ENCODE results near the gene PEX7.
A peak's percentile ranks its signal among the peaks of the same experiment; 100 is the strongest.
"Not testable (repeated sequence)": the region's sequence is repeated elsewhere in the genome, so short reads cannot be mapped to it uniquely, and the experiment has no call there.

Gene PEX7

DNA sequence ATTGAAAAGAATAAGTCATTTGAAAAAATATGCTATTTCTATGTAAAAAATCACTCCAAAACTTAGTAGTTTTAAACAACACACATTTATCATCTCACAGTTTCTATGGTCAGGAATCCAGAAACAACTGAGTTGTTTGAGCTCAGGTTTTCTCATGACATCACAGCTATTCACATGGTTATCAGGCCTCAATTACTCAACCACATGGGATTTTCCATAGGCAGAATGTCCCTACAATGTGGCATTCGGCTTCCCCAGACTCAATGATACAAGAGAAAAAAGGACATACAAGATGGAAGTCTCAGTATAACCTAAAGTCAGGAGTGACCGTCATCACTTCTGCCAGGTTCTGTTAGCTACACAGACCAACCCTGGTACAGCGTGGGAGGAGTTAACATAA is 96.3 kb downstream of the PEX7 start:
- no peak for DNase-seq

DNA sequence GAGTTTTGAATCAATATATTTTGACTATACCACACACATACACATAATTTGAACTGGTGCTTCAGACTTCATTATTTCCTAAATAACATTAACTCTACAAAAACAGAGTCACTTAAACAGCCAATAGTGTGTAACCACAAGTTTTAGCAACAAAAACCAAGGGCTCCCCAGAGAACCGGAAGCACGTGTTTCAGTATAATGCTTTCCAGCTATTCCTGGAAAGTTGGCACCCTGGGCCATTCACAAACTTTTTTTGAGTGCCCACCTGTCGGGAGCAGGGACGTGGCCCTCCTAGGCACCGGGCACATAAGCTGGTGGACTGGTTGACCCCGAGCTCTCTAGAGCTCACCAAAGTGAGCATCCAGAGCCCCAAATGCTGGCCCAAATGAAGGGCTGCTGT is 97.8 kb downstream of the PEX7 start:
- no peak for DNase-seq

- DNase-seq, result peak; percentile 31
Measured at GRCh38 chr6:136920671-136921380, 98.4 kb downstream of the PEX7 start.

GRCh38 chr6:136921381-136921935 is 99.1 kb downstream of the PEX7 start:
- DNase-seq, result peak; percentile 31

- peak; percentile 35 for DNase-seq
Measured at GRCh38 chr6:136921936-136922684, 99.7 kb downstream of the PEX7 start, which contains the start of gene SLC35D3. Gene SLC35D3, plus strand, starts transcription at chr6:136922301. Its CDS starts 128 bp downstream, at chr6:136922429.

- DNase-seq, result no peak
Measured at GRCh38 chr6:136922685-136923006, 100.3 kb downstream of the PEX7 start.

DNA sequence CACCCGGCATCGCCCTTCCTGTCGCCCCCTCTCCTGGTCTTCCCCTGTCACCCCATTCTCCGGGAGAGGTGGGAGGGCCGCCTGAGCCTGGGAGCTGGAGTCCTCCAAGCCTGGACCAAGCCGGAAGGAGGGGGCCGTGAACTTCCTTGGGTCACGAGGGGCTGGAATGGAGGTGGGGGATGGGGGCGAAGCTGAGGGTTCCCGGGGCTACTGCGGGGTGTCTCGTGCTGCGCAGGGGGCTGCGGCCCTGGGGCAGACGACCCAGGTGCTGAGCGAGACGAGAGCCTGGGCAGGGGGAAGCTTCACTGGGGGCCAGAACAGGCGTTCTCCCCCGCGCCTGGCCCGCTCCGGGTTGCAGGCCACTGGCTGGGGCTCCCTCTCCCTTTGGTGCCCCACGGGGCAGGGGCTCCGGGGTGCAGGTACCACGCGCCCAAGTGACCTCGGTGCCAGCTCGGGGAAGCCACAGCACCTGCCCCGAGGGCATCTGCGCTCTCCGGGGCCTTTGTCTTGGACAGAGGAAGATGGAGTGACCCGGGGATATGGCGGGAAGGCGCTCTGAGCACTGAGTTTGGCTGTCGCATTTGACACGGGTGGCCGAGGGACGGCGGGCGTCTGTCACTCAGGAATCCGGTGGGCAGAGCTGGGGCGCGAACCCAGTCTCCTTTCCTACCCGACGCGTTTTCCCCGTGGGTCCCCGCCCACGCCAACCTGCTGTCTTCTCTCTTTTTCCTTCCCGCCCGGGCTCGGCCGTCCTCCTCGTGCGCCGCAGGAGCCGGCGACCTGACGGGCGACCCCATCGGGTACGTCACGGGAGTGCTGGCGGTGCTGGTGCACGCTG is 100.9 kb downstream of the PEX7 start:
- DNase-seq, result no peak

DNA sequence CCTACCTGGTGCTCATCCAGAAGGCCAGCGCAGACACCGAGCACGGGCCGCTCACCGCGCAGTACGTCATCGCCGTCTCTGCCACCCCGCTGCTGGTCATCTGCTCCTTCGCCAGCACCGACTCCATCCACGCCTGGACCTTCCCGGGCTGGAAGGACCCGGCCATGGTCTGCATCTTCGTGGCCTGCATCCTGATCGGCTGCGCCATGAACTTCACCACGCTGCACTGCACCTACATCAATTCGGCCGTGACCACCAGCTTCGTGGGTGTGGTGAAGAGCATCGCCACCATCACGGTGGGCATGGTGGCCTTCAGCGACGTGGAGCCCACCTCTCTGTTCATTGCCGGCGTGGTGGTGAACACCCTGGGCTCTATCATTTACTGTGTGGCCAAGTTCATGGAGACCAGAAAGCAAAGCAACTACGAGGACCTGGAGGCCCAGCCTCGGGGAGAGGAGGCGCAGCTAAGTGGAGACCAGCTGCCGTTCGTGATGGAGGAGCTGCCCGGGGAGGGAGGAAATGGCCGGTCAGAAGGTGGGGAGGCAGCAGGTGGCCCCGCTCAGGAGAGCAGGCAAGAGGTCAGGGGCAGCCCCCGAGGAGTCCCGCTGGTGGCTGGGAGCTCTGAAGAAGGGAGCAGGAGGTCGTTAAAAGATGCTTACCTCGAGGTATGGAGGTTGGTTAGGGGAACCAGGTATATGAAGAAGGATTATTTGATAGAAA is 101.7 kb downstream of the PEX7 start:
- no peak for DNase-seq

DNA sequence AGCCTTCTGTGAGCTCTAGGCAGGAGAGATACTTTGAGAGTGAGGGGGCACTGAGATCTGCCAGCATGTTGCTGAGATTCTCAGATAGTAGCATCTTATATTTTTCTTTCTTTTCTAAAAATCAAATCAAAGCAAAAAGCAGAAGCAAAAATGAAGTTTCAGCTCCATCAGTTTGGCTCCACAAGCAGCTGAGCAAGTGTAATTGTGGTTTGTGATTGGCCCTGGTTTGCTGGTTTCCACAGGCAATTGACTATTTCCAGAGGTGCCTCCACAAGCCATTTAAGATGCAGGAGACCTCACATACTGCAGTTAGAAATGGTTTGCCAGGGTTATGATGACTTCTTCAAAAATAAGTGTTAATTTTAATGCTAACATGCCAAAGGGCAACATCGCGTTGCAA is 104.0 kb downstream of the PEX7 start:
- no peak for DNase-seq

- DNase-seq, result peak; percentile 43
Measured at GRCh38 chr6:136927292-136927691, 104.9 kb downstream of the PEX7 start.

DNA sequence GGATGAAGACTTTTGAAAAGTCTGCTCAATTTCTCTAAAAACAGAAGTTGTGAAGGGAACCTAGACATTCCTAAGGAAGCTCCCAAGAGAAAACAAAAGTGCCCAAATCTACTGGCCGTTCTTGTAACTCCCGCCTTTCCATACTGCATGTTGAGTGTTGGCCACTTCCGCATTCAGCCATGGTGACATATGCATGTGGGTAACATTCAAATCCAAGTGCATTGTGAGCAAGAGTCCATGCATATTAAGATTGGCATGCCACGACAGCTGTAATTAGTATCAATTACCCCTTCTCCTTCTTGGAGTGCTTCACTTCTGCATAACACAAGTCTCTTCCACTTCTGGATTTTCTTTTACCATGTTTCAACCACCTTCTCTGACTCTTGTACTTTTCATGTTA is 108.1 kb downstream of the PEX7 start:
- no peak for DNase-seq

GRCh38 chr6:136932599-136932998 is 110.2 kb downstream of the PEX7 start:
- DNase-seq, result no peak

- no peak for DNase-seq
Measured at GRCh38 chr6:136945072-136945471, 122.7 kb downstream of the PEX7 start.

- no peak for DNase-seq
Measured at GRCh38 chr6:136945711-136946121, 123.3 kb downstream of the PEX7 start.

DNA sequence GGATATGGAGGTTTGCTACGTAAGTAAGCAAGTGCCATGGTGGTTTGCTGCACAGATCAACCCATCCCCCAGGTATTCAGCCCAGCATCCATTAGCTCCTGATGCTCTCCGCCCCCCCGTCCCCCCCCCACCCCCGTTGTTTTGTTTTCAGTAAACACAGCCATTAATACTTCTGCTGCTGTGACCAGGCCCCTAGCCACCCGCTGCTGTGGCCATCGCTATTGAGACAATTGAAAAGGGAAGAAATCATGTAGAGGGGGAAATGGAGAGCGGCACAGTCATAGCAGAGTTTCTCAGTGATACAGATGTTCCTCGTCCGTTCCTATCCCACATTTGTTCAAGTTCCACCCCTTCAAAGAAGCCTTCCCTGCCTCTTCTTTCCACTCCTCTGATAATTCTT is 124.6 kb downstream of the PEX7 start:
- no peak for DNase-seq

DNA sequence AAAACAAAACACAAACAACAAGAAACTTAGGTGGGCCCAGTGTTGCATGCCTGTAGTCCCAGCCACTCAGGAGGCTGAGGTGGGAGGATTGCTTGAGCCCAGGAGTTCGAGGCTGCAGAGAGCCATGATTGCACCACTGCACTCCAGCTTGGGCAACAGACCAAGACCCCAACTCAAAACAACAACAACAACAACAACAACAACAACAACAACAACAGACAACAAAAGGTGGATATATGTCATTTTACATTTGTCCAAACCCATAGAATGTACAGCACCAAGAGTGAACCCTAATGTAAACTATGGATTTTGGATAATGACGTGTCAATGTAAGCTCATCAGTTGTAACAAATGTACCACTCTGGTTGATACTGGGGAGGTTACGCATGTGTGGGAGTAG is 127.6 kb downstream of the PEX7 start:
- DNase-seq, result not testable (repeated sequence)

- no peak for DNase-seq
Measured at GRCh38 chr6:136950436-136951126, 128.2 kb downstream of the PEX7 start.

DNA sequence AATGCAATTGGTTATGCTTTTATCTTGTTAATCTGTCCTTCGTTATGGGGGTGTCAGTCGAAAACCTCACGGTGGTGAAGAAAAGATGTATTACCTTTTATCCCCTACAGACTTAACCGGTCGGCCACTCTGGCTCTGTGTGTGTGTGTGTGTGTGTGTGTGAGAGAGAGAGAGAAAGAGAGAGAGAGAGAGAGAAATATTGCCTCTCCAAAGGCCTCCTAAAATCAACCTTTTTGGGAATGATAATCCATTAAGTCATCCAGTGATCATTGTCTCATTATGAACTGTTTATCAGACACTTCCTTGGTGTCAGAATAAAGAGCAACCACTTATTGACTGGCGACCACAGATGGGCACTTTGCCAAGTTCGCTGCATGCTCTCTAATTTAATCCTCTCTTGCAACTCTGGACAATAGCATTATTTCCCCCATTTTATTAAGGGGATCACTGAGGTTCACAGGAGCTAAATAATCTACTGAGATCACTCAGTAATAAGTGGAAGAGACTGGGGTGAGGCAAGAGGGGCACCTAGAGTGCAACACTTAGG is 130.4 kb downstream of the PEX7 start:
- DNase-seq, result peak; percentile 85

DNA sequence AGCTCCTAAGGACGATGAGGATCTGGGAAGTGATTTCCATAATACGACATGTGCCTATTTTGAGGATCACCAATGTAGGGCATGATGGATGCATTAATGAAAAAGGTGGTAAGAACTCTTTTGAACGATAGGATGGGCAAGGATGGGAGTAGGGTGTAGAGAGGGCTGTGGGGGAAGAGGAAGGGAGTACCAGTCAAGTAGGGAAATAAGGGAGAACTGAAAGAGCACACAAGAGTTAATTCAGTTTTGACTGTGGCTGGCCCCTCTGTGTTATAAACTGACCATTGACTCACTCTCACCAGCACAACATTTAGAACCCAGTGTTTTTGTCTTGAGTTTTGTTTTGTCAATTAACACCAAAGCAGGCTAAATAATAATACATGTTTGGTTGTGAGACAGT is 132.7 kb downstream of the PEX7 start:
- DNase-seq, result no peak

GRCh38 chr6:136956590-136957544 is 134.5 kb downstream of the PEX7 start:
- DNase-seq, result peak; percentile 42
